ENCODE results near the gene ELOVL1.

Gene ELOVL1

DNA sequence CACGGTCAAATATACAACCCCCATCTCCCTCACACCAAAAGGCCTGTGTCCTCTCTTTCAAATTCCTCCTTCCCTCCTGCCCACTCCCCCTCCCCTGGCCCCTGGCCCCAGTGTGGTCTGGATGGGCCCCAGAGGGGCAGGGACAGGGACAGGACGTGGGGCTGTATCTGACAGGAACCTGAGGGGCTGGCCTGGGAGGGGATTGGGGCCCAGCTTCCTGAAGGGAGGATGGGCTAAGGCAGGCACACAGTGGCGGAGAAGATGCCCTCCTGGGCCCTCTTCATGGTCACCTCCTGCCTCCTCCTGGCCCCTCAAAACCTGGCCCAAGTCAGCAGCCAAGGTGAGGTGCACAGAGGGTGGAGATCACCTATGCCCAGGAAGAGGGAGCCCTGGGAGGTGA is 30.2 kb downstream of the ELOVL1 start, which contains the start of gene MPL:
Gene MPL, plus strand, starts transcription at position 231 of the 400 bp plus-strand sequence. Its CDS starts 31 bp downstream, at position 262.
- H3K4me2 ChIP-seq (ENCODE audit: low read length), result no peak within 1 kb of the TSS
- no peaks in the 10 kb centered on the region for H3K4me1 ChIP-seq
- TF ChIP-seq, protein P1, sequence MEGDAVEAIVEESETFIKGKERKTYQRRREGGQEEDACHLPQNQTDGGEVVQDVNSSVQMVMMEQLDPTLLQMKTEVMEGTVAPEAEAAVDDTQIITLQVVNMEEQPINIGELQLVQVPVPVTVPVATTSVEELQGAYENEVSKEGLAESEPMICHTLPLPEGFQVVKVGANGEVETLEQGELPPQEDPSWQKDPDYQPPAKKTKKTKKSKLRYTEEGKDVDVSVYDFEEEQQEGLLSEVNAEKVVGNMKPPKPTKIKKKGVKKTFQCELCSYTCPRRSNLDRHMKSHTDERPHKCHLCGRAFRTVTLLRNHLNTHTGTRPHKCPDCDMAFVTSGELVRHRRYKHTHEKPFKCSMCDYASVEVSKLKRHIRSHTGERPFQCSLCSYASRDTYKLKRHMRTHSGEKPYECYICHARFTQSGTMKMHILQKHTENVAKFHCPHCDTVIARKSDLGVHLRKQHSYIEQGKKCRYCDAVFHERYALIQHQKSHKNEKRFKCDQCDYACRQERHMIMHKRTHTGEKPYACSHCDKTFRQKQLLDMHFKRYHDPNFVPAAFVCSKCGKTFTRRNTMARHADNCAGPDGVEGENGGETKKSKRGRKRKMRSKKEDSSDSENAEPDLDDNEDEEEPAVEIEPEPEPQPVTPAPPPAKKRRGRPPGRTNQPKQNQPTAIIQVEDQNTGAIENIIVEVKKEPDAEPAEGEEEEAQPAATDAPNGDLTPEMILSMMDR (IDR thresholded peaks at IDR 0.05), result no peak

DNA sequence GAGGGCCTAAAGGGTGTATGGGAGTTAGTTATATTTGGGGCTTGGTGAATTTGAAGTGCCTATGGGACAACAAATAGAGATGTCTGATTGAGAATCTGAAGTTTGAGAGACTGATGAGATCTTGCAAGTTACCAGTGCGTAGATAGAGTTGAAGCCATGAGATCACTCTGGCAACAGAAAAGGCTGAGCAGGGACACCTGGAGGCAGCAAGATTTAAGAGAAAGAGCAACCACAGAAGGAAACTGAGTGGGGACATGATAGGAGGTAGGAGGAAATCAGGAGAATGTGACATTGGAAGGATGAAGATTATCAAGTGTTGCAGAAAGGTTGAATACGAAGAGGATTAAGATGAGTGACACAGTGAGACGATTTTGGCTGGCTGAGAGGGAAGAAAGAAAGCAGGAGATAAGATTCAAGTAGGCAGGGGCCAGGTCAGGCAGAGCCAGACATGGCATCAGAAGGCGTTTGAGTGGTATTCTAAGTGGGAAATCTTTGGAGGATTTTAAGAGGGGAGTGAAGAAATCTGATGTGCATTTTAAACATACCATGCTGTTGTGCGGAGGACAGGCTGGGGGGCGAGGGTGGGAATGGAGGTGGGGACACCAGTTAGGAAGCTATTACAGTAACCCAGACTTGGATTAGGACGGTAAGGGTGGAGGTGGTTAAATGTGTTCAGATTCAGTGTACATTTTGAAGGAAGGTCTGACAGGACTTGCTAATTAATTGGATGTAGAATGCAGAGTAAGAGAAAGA is 33.2 kb downstream of the ELOVL1 start:
- H3K9ac ChIP-seq, result no peak overlapping the region
- no peak overlapping the region for H3K4me2 ChIP-seq (ENCODE audit: low read length)
- H3K79me2 ChIP-seq, result no peaks in the 10 kb centered on the region
- H3K27ac ChIP-seq, result no peak overlapping the region
- H2AFZ ChIP-seq, result no peak overlapping the region
- TF ChIP-seq, protein P1 (IDR thresholded peaks at IDR 0.05), result no peak
- no peaks in the 10 kb centered on the region for H3K4me1 ChIP-seq
- H3K9me3 ChIP-seq (ENCODE audit: control insufficient read depth, low read length), result no peaks in the 10 kb centered on the region
- H3K36me3 ChIP-seq (ENCODE audit: control insufficient read depth, insufficient read depth, low read length), result no peaks in the 10 kb centered on the region
- H3K4me3 ChIP-seq (ENCODE audit: low read depth, low read length), result no peak overlapping the region
- H3K27me3 ChIP-seq (ENCODE audit: control insufficient read depth, insufficient read depth, low read length), result no peaks in the 10 kb centered on the region

More for the DNA sequence above, 30.2 kb downstream of the ELOVL1 start, which contains the start of gene MPL:
- no peak within 1 kb of the TSS for H3K4me3 ChIP-seq (ENCODE audit: low read depth, low read length)
- no peaks in the 10 kb centered on the region for H3K79me2 ChIP-seq
- no peak within 1 kb of the TSS for H3K27ac ChIP-seq
- no peaks in the 10 kb centered on the region for H3K27me3 ChIP-seq (ENCODE audit: control insufficient read depth, insufficient read depth, low read length)
- no peak within 1 kb of the TSS for H3K9ac ChIP-seq
- no peaks in the 10 kb centered on the region for H3K9me3 ChIP-seq (ENCODE audit: control insufficient read depth, low read length)
- H2AFZ ChIP-seq, result no peak within 1 kb of the TSS
- H3K36me3 ChIP-seq (ENCODE audit: control insufficient read depth, insufficient read depth, low read length), result no peaks in the 10 kb centered on the region

DNA sequence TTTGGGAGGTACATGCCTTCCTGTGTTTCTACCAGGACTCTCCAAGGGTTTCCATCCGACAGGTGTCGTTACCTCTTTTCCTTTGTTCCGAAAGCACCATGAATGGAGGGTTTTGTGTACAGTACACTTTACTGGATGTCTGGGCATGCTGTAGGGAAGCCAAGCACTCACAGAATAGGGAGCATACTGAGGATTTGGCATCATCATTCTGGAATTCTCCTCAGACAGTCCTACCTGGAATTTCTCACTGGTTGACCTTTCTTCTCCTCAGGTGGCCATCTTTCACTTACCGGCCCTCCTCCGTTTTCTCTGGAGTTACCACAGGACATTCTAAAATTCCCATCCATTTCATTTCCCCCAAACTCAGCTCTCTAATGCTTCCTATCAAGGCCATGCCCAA is 36.1 kb downstream of the ELOVL1 start:
- Histone ChIP-seq H3K9ac (no peak overlapping the region), H3K4me1 (no peaks in the 10 kb centered on the region), H2AFZ (no peak overlapping the region), H3K9me3 (ENCODE audit: control insufficient read depth, low read length) (no peaks in the 10 kb centered on the region), H3K79me2 (no peaks in the 10 kb centered on the region), H3K4me2 (ENCODE audit: low read length) (no peak overlapping the region), H3K36me3 (ENCODE audit: control insufficient read depth, insufficient read depth, low read length) (no peaks in the 10 kb centered on the region), H3K27me3 (ENCODE audit: control insufficient read depth, insufficient read depth, low read length) (no peaks in the 10 kb centered on the region), H3K27ac (no peak overlapping the region), H3K4me3 (ENCODE audit: low read depth, low read length) (no peak overlapping the region)
- TF ChIP-seq, protein P1 (IDR thresholded peaks at IDR 0.05), result no peak

DNA sequence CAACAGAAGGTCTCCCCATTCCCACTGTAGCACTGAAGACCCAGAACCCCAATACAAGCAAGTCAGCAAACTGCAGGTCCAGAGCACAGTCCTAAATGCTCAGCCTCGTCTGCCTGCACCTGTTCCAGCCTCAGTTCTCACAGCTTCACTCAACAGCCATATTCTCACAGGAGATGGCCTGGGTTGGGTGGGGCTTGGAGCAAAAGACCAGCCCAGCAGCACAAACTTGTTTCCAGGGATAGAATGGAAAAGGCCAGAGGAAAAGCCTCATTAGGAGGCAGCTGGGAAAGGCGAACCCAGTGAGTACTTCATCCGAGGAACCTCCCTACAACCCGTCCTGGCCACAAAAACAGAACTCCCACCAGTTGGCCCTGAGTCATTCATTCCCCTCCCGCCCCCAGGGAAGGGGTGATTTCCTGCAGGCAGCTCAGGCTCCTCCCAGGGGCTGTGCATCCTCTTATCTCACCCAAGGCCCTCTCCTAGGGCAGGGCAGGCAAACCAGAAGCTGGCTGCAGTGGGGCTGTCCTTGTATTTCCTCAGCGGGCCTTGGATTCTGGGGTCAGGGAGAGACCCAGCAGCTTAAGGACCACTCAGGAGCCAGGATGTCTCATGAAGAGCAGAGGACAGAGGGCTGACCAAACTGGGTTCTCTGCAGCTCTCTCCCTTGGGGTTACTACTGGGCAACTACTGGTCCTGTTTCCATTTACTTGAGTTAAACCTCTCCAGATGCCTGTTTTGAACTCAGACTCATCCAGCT is 37.6 kb downstream of the ELOVL1 start:
- H3K4me3 ChIP-seq (ENCODE audit: low read depth, low read length), result no peak overlapping the region
- H3K9me3 ChIP-seq (ENCODE audit: control insufficient read depth, low read length), result no peaks in the 10 kb centered on the region
- H3K9ac ChIP-seq, result no peak overlapping the region
- no peaks in the 10 kb centered on the region for H3K27me3 ChIP-seq (ENCODE audit: control insufficient read depth, insufficient read depth, low read length)
- H3K4me1 ChIP-seq, result no peaks in the 10 kb centered on the region
- H3K4me2 ChIP-seq (ENCODE audit: low read length), result no peak overlapping the region
- H3K27ac ChIP-seq, result no peak overlapping the region
- no peak overlapping the region for H2AFZ ChIP-seq
- TF ChIP-seq, protein P1 (IDR thresholded peaks at IDR 0.05), result no peak
- no peaks in the 10 kb centered on the region for H3K79me2 ChIP-seq
- no peaks in the 10 kb centered on the region for H3K36me3 ChIP-seq (ENCODE audit: control insufficient read depth, insufficient read depth, low read length)
